A549 treated with AZD2906 at 1 μM for 4 hours (cell line): ENCODE results near the gene POLR2H. TPM values are rescaled to one million over a fixed set of nuclear protein-coding genes. Genes with fewer than 3 reads are reported as not detected.

Experiments
- total RNA-seq: library from RNA; stranded (reverse); fragments of 200-300 nt; extraction: Qiagen RNA extraction; gene quantifications from 5 replicates; pipeline ENCODE4 v1.2.3, GENCODE V29; 2022

Gene POLR2H
- 67.4 to 73.9 TPM (median 72.6 TPM) in 5 replicates for total RNA-seq

DNA sequence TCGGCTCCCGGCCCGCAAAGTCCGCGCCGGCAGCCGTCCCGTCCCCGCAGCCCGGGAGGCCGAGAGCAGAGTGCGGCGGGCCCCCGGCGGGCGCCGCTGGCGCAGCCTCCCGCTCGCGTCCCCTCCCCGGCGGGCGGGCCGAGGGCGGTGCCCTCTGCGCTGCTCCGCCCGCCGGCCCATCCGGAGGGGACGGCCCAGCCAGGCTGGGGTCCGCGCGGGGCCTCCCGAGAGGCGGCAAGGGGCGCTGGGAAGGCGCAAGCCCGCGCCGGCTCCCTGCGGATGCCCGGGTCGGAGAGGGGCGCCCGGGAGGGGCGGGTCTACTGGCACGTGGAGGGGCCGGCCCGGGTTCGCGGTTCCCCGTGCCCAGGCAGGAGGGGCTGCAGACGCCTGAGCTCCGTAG, at the start of gene POLR2H, which contains the start of gene CLCN2:
Gene POLR2H (plus strand): TSS at position 179 of the 400 bp plus-strand sequence. CDS start 1,783 bp downstream, outside the sequence.
Gene CLCN2 (minus strand): TSS at position 74 of the 400 bp plus-strand sequence. CDS start 126 bp downstream, outside the sequence.

GRCh38 chr3:184314363-184314699, 47.2 kb upstream of the POLR2H start, which contains the start of gene EIF4G1:
Gene EIF4G1 (plus strand): TSS chr3:184314606. CDS start chr3:184315797, 1,191 bp downstream.

DNA sequence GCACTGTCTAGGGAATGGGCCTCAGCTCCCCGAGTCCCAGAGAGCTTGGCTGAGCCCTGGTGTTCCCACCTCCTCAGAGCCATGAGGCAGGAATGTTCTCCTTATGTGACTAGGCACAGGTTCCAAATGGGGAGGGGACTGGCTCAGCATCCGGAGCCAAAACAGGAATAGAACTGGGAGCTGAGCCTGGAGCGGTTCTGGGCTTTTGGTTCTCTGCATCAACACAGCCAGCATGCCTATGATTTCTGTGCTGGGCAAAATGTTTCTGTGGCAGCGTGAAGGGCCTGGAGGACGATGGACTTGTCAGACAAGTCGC, 24.2 kb upstream of the POLR2H start, which contains the start of gene FAM131A:
Gene FAM131A (plus strand): TSS at position 202 of the 316 bp plus-strand sequence. CDS start 31 bp downstream, at position 233.

GRCh38 chr3:184377882-184378445, 16.5 kb downstream of the POLR2H start, which contains the start of gene THPO:
Gene THPO (minus strand): TSS chr3:184378207. CDS start chr3:184376259, 1,948 bp downstream.

DNA sequence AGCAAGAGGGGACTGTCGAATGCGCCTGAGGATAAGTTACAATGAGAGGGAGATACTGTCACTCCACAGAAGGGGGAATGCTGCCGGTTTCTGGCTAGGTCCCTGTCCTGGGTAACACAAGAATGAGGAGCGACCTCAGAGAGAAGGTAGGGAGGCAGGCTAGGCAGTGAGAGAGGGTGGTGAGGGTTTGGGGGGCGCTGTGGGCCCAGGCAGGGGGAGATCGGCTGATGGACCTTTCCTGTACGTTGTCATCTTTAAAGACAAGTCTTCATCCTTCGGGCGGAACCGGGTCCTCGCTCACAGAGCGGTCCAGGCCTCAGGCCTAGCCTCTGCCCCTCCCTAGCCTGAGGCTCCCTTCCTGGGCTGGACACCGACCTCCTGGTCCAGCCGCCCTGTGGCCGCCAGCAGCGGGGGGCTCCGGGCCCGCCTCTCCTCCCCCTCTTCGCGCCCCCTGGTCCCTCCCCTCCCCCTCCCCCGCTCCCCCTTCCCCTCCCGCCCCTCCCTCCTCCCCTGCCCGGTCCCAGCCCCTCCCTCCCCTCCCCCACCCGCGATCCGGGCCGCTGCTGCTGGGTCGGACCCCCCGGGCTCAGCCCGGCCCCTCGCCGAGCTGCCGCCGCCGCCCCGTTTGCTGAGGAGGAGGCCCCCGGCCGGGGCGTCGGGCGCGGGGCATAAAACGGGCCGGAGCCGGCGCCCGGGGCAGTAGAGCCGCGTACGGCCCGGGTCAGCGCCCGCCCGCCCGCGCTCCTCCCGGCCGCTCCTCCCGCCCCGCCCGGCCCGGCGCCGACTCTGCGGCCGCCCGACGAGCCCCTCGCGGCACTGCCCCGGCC, 18.1 kb downstream of the POLR2H start, which contains the start of gene CHRD:
Gene CHRD (plus strand): TSS at position 697 of the 827 bp plus-strand sequence. CDS start 265 bp downstream, outside the sequence.

Other genes with a start within 250 kb of the POLR2H start
- gene EIF2B5, start 226.4 kb upstream of the POLR2H start, total RNA-seq = 26.0 to 28.5 TPM (median 26.6 TPM) in 5 replicates
- gene DVL3, start 206.3 kb upstream of the POLR2H start, total RNA-seq = 18.1 to 27.6 TPM (median 23.0 TPM) in 5 replicates
- 297 to 312 TPM (median 301 TPM) in 5 replicates for gene AP2M1, start 186.9 kb upstream of the POLR2H start, total RNA-seq
- 33.1 to 36.6 TPM (median 33.7 TPM) in 5 replicates for gene ABCF3, start 175.5 kb upstream of the POLR2H start, total RNA-seq
- gene VWA5B2, start 132.1 kb upstream of the POLR2H start, total RNA-seq = 0.29 to 0.55 TPM (median 0.36 TPM) in 5 replicates
- gene ALG3, start 112.7 kb upstream of the POLR2H start, total RNA-seq = 56.4 to 80.3 TPM (median 74.4 TPM) in 5 replicates
- 8.3 to 12.9 TPM (median 11.7 TPM) in 5 replicates for gene EEF1AKMT4, start 112.0 kb upstream of the POLR2H start, total RNA-seq
- 0.69 to 1.8 TPM (median 1.4 TPM) in 5 replicates for gene CAMK2N2, start 100.2 kb upstream of the POLR2H start, total RNA-seq
- gene ECE2, start 85.7 kb upstream of the POLR2H start, total RNA-seq = not detected in 5 replicates
- 266 to 403 TPM (median 288 TPM) in 5 replicates for gene PSMD2, start 62.5 kb upstream of the POLR2H start, total RNA-seq
- 243 to 270 TPM (median 254 TPM) in 5 replicates for gene EIF4G1, start 47.1 kb upstream of the POLR2H start, total RNA-seq
- 9.6 to 12.5 TPM (median 11.3 TPM) in 5 replicates for gene FAM131A, start 24.1 kb upstream of the POLR2H start, total RNA-seq
- gene CLCN2, start 105 bp upstream of the POLR2H start, total RNA-seq = 3.8 to 5.6 TPM (median 5.0 TPM) in 5 replicates
- 0.05 to 0.16 TPM in 2 of 5 replicates, not detected in the others for gene THPO, start 16.5 kb downstream of the POLR2H start, total RNA-seq
- 0.11 to 0.36 TPM (median 0.23 TPM) in 5 replicates for gene CHRD, start 18.3 kb downstream of the POLR2H start, total RNA-seq
- 0.20 to 0.61 TPM (median 0.28 TPM) in 5 replicates for gene EPHB3, start 200.1 kb downstream of the POLR2H start, total RNA-seq